Measurements from ENCODE around the gene TRAFD1.

GRCh38 chr12:112170971-112171596 is 45.7 kb downstream of the TRAFD1 start:
- no peak for TF ChIP-seq EZH2 (IDR thresholded peaks at IDR 0.05)
- TF ChIP-seq FOXP2 (optimal IDR thresholded peaks at IDR 0.05; ENCODE audit: control extremely low read depth, extremely low read length, insufficient read depth): no peak
